ENCODE results near the gene NCKAP5.

The NCKAP5 gene

GRCh38 chr2:132780651-132781050 is 787.6 kb downstream of the NCKAP5 start:
- H3K27me3 Mint-ChIP-seq = no peaks in the 10 kb centered on the region
- H3K27ac Mint-ChIP-seq = no peak overlapping the region
- H3K4me3 Mint-ChIP-seq = no peak overlapping the region
- H3K9me3 Mint-ChIP-seq = peaks cover 5 to 15% of the 10 kb centered on the region in 2 donors
- no peaks in the 10 kb centered on the region for H3K36me3 Mint-ChIP-seq (ENCODE audit: insufficient read depth)
- ATAC-seq (replicated peaks) (no peak), DNase-seq (no peak)
- H3K4me1 Mint-ChIP-seq (ENCODE audit: low read depth in 2 of 2) = no peaks in the 10 kb centered on the region

GRCh38 chr2:132779206-132779721 is 789.0 kb downstream of the NCKAP5 start:
- Mint-ChIP-seq H3K27ac (no peak overlapping the region), H3K9me3 (peaks cover 3 to 14% of the 10 kb centered on the region in 2 donors), H3K4me1 (ENCODE audit: low read depth in 2 of 2) (no peaks in the 10 kb centered on the region), H3K27me3 (no peaks in the 10 kb centered on the region), H3K4me3 (no peak overlapping the region), H3K36me3 (ENCODE audit: insufficient read depth) (no peaks in the 10 kb centered on the region)
- DNase-seq (no peak), ATAC-seq (replicated peaks) (no peak)

- no peaks in the 10 kb centered on the region for H3K27me3 Mint-ChIP-seq
These were observed 792.0 kb downstream of the NCKAP5 start for GRCh38 chr2:132776287-132776686.

GRCh38 chr2:132774189-132774588 is 794.1 kb downstream of the NCKAP5 start:
- no peak for DNase-seq
- Mint-ChIP-seq H3K9me3 (no peaks in the 10 kb centered on the region), H3K4me3 (no peak overlapping the region), H3K27me3 (no peaks in the 10 kb centered on the region), H3K27ac (no peak overlapping the region), H3K36me3 (ENCODE audit: insufficient read depth) (no peaks in the 10 kb centered on the region), H3K4me1 (ENCODE audit: low read depth in 2 of 2) (no peaks in the 10 kb centered on the region)
- no peak for ATAC-seq (replicated peaks)

More at GRCh38 chr2:132776287-132776686, 792.0 kb downstream of the NCKAP5 start:
- Mint-ChIP-seq H3K4me3 (no peak overlapping the region), H3K4me1 (ENCODE audit: low read depth in 2 of 2) (no peaks in the 10 kb centered on the region), H3K36me3 (ENCODE audit: insufficient read depth) (no peaks in the 10 kb centered on the region), H3K9me3 (peaks cover 3 to 8% of the 10 kb centered on the region in 2 donors), H3K27ac (no peak overlapping the region)
- ATAC-seq (replicated peaks) = no peak
- DNase-seq = no peak

- ATAC-seq (replicated peaks) = no peak
- H3K27me3 Mint-ChIP-seq = no peaks in the 10 kb centered on the region
- H3K27ac Mint-ChIP-seq = no peak overlapping the region
- H3K9me3 Mint-ChIP-seq = no peaks in the 10 kb centered on the region
- no peaks in the 10 kb centered on the region for H3K36me3 Mint-ChIP-seq (ENCODE audit: insufficient read depth)
- H3K4me3 Mint-ChIP-seq = no peak overlapping the region
- DNase-seq = no peak
- H3K4me1 Mint-ChIP-seq (ENCODE audit: low read depth in 2 of 2) = no peaks in the 10 kb centered on the region
These were observed 794.9 kb downstream of the NCKAP5 start for GRCh38 chr2:132773331-132773730.

GRCh38 chr2:132772340-132772739 is 795.9 kb downstream of the NCKAP5 start:
- Mint-ChIP-seq H3K9me3 (no peaks in the 10 kb centered on the region), H3K27me3 (no peaks in the 10 kb centered on the region), H3K36me3 (ENCODE audit: insufficient read depth) (no peaks in the 10 kb centered on the region), H3K4me1 (ENCODE audit: low read depth in 2 of 2) (no peaks in the 10 kb centered on the region), H3K27ac (no peak overlapping the region), H3K4me3 (no peak overlapping the region)
- ATAC-seq (replicated peaks) (no peak), DNase-seq (no peak)

- Mint-ChIP-seq H3K27me3 (no peaks in the 10 kb centered on the region), H3K4me3 (no peak overlapping the region), H3K4me1 (ENCODE audit: low read depth in 2 of 2) (no peaks in the 10 kb centered on the region), H3K36me3 (ENCODE audit: insufficient read depth) (no peaks in the 10 kb centered on the region), H3K9me3 (peaks cover 3 to 8% of the 10 kb centered on the region in 2 donors), H3K27ac (no peak overlapping the region)
- ATAC-seq (replicated peaks) = no peak
- DNase-seq = no peak
These were observed 801.7 kb downstream of the NCKAP5 start for GRCh38 chr2:132766573-132766972.

GRCh38 chr2:132761437-132761836 is 806.8 kb downstream of the NCKAP5 start:
- no peaks in the 10 kb centered on the region for H3K36me3 Mint-ChIP-seq (ENCODE audit: insufficient read depth)
- no peak for ATAC-seq (replicated peaks)
- no peak overlapping the region for H3K4me3 Mint-ChIP-seq
- no peak for DNase-seq
- H3K4me1 Mint-ChIP-seq (ENCODE audit: low read depth in 2 of 2) = no peaks in the 10 kb centered on the region
- peaks cover 3 to 8% of the 10 kb centered on the region in 2 donors for H3K9me3 Mint-ChIP-seq
- H3K27ac Mint-ChIP-seq = no peak overlapping the region
- no peaks in the 10 kb centered on the region for H3K27me3 Mint-ChIP-seq

GRCh38 chr2:132760971-132761370 is 807.3 kb downstream of the NCKAP5 start:
- Mint-ChIP-seq H3K27me3 (no peaks in the 10 kb centered on the region), H3K36me3 (ENCODE audit: insufficient read depth) (no peaks in the 10 kb centered on the region), H3K9me3 (peaks cover 3 to 8% of the 10 kb centered on the region in 2 donors), H3K4me3 (no peak overlapping the region), H3K27ac (no peak overlapping the region), H3K4me1 (ENCODE audit: low read depth in 2 of 2) (no peaks in the 10 kb centered on the region)
- DNase-seq (no peak), ATAC-seq (replicated peaks) (no peak)

- Mint-ChIP-seq H3K27me3 (no peaks in the 10 kb centered on the region), H3K4me3 (no peak overlapping the region), H3K36me3 (ENCODE audit: insufficient read depth) (no peaks in the 10 kb centered on the region), H3K9me3 (peaks cover 3 to 8% of the 10 kb centered on the region in 2 donors), H3K27ac (no peak overlapping the region), H3K4me1 (ENCODE audit: low read depth in 2 of 2) (no peaks in the 10 kb centered on the region)
- DNase-seq (no peak), ATAC-seq (replicated peaks) (no peak)
These were observed 807.9 kb downstream of the NCKAP5 start for GRCh38 chr2:132760405-132760804.

- H3K27ac Mint-ChIP-seq = no peak overlapping the region
- H3K9me3 Mint-ChIP-seq = peaks cover 5 to 8% of the 10 kb centered on the region in 2 donors
- ATAC-seq (replicated peaks) (no peak), DNase-seq (no peak)
- no peaks in the 10 kb centered on the region for H3K4me1 Mint-ChIP-seq (ENCODE audit: low read depth in 2 of 2)
- no peaks in the 10 kb centered on the region for H3K36me3 Mint-ChIP-seq (ENCODE audit: insufficient read depth)
- H3K27me3 Mint-ChIP-seq = no peaks in the 10 kb centered on the region
- H3K4me3 Mint-ChIP-seq = no peak overlapping the region
These were observed 809.3 kb downstream of the NCKAP5 start for GRCh38 chr2:132758995-132759394.

- H3K27ac Mint-ChIP-seq = no peak overlapping the region
- DNase-seq (no peak), ATAC-seq (replicated peaks) (no peak)
- no peaks in the 10 kb centered on the region for H3K36me3 Mint-ChIP-seq (ENCODE audit: insufficient read depth)
- H3K9me3 Mint-ChIP-seq = peaks cover 5 to 6% of the 10 kb centered on the region in 2 donors
- H3K4me1 Mint-ChIP-seq (ENCODE audit: low read depth in 2 of 2) = no peaks in the 10 kb centered on the region
- H3K4me3 Mint-ChIP-seq = no peak overlapping the region
- no peaks in the 10 kb centered on the region for H3K27me3 Mint-ChIP-seq
These were observed 810.6 kb downstream of the NCKAP5 start for GRCh38 chr2:132757676-132758075.

- H3K9me3 Mint-ChIP-seq = peaks cover 0 to 4% of the 10 kb centered on the region in 2 donors
- H3K4me3 Mint-ChIP-seq = no peak overlapping the region
- no peaks in the 10 kb centered on the region for H3K36me3 Mint-ChIP-seq (ENCODE audit: insufficient read depth)
- no peak overlapping the region for H3K27ac Mint-ChIP-seq
- DNase-seq (no peak), ATAC-seq (replicated peaks) (no peak)
- no peaks in the 10 kb centered on the region for H3K4me1 Mint-ChIP-seq (ENCODE audit: low read depth in 2 of 2)
- no peaks in the 10 kb centered on the region for H3K27me3 Mint-ChIP-seq
These were observed 811.2 kb downstream of the NCKAP5 start for GRCh38 chr2:132757002-132757589.

GRCh38 chr2:132754867-132755472 is 813.3 kb downstream of the NCKAP5 start:
- H3K4me1 Mint-ChIP-seq (ENCODE audit: low read depth in 2 of 2) = no peaks in the 10 kb centered on the region
- no peaks in the 10 kb centered on the region for H3K36me3 Mint-ChIP-seq (ENCODE audit: insufficient read depth)
- no peaks in the 10 kb centered on the region for H3K27me3 Mint-ChIP-seq
- no peak overlapping the region for H3K27ac Mint-ChIP-seq
- ATAC-seq (replicated peaks) = no peak
- DNase-seq = no peak
- peaks cover 4 to 15% of the 10 kb centered on the region in 2 donors for H3K9me3 Mint-ChIP-seq
- H3K4me3 Mint-ChIP-seq = no peak overlapping the region
